Fibroblast of mammary gland (primary cell): Measurements from ENCODE around the gene ZNF490.
"Not testable (repeated sequence)": the region's sequence is repeated elsewhere in the genome, so short reads cannot be mapped to it uniquely, and the experiment has no call there.

Experiments
- DNase-seq: peaks from one replicate; pipeline ENCODE4 v3.0.0-alpha.2; 2010; ENCODE audit warnings: low read depth
- H3K4me3 ChIP-seq: 2 replicates; pipeline ENCODE4 v1.5.1; 2011; ENCODE audit warnings: low read depth, mild to moderate bottlenecking, low read length, moderate library complexity; ENCODE audit not compliant: control insufficient read depth
- CTCF ChIP-seq: conservative IDR thresholded peaks from 2 replicates; pipeline ENCODE4 v1.5.1; 2011; ENCODE audit warnings: low read depth, low read length, inconsistent platforms; ENCODE audit not compliant: control insufficient read depth, insufficient read depth

ZNF490 gene

DNA sequence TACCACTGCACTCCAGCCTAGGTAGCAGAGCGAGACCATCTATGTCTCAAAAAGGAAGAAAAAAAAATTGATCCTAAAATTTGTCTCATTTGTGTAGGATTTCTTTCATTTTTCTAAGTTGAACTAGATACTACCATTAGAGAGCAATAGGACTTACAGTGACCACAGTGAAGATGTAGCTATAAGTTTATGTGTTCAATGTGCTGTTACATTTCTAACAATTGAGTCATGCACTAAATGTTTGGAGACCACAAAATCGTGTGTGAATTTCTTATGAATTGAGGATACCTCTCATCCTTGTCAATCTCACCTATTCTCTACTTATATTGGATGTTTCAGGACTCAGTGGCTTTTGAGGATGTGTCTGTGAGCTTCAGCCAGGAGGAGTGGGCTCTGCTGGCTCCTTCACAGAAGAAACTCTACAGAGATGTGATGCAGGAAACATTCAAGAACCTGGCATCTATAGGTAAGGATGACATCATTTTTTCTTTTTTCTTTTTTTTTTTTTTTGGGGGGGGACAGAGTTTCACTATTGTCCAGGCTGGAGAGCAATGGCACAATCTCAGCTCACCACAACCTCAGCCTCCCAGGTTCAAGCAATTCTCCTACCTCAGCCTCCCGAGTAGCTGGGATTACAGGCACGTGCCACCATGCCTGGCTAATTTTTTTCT lies 12.9 kb upstream of the ZNF490 start:
- DNase-seq = no peak
- no peak for TF ChIP-seq CTCF
- H3K4me3 ChIP-seq = no peak overlapping the region

DNA sequence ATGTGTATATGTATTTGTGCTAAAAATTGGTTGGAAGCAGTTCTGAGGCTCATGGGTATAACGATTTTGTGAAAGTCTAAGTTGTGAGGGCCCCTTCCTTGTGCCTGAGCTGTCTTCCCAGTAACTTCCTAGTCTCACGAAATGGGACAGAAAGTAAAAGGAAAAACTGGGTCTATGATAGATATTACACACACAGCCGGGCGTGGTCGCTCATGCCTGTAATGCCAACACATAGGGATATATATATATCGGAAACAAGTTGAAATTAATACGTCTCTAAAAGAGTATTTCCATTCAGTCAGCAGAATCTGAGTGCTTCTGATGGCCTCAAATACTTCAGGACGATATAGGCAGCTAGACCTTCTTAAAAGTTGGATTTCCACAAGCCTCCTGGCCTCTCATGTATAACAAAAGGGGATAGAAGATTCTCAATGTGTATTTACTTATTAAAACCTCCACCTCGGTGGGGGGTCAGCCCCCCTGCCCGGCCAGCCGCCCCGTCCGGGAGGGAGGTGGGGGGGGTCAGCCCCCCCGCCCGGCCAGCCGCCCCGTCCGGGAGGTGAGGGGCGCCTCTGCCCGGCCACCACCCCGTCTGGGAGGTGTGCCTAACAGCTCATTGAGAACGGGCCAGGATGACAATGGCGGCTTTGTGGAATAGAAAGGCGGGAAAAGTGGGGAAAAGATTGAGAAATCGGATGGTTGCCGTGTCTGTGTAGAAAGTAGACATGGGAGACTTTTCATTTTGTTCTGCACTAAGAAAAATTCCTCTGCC lies 10.8 kb upstream of the ZNF490 start:
- DNase-seq, H3K4me3 ChIP-seq: not testable (repeated sequence)

- DNase-seq = no peak
- no peak for TF ChIP-seq CTCF
- no peak overlapping the region for H3K4me3 ChIP-seq
These were observed 7.0 kb upstream of the ZNF490 start for GRCh38 chr19:12617646-12618045.

DNA sequence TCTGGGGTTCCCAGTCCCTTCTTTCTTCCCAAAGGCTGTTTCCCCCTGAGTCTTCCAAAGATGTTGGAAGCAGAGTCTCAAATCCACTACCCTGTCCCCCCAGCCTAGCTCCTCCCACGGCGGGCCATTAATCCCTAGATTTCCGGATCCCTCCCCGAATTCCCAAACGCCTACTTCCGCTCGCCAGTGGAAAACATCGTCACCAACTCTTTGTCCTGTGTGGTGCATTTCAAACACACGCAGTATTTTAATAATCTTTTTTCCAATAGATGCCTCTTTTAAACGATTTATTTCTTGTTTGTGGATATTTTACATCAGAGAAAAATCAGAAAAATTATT lies 717 bp upstream of the ZNF490 start:
- peak; percentile 71 for DNase-seq
- TF ChIP-seq CTCF = no peak
- peak overlapping the region; percentile 94 for H3K4me3 ChIP-seq

DNA sequence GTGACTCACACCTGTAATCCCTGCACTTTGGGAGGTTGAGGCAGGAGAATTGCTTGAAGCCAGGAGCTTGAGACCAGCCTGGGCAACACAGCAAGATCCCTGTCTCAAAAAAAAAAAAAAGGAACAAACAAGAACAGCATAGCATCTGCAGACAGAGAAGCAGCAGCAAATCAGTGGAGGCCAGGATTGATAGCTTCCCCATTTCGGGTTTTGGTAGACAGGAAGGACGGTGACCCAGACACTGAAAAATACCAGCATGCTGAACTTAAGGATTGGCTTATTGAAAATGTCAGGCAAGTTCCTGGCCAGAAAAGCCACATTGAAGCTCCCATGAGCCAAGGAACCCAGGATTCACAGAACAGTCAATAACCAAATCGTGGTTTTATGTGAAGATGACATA lies 3.0 kb downstream of the ZNF490 start:
- H3K4me3 ChIP-seq = no peak overlapping the region
- DNase-seq = no peak
- TF ChIP-seq CTCF = no peak

DNA sequence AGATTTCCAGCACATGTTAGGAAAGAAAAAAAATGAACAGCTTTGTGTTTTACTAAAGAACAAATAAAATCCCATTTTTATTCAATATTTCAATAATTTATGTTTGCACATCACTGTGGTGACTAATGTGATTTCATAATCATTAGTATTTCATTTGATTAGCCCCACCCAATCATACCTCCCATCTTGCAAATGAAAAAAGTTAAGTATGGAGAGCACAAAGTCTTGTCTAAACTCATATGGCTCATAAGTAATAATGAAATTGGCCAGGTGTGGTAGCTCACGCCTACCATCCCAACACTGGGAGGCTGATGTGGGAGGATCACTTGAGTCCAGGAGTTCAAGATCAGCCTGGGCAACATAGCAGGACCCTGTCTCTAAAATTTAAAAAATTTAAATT lies 3.8 kb downstream of the ZNF490 start:
- no peak for DNase-seq
- no peak overlapping the region for H3K4me3 ChIP-seq
- TF ChIP-seq CTCF = no peak

- DNase-seq = no peak
- TF ChIP-seq CTCF = no peak
- no peak overlapping the region for H3K4me3 ChIP-seq
These were observed 6.9 kb downstream of the ZNF490 start for GRCh38 chr19:12603714-12604113.
